WTC11 (cell line): Measurements from ENCODE around the gene CSNK1G3. TPM values are rescaled to one million over a fixed set of nuclear protein-coding genes. Genes with fewer than 3 reads are reported as not detected.

Experiments
- ATAC-seq: fragments of 200-7000 bp; cut with Tn5 transposase; 2 replicates; pipeline ENCODE4 v1.10.0; 2021; ENCODE audit warnings: mild to moderate bottlenecking, moderate library complexity
- CTCF ChIA-PET: fragments of 300-600 bp; sonication (Branson Sonifier 250); formaldehyde crosslinking; loops from one replicate; lab custom pipeline; 2021; ENCODE audit warnings: antibody characterized with exemption; lab: Charles Lee
- POLR2A ChIA-PET: fragments of 350-600 bp; sonication (Branson Sonifier 250); formaldehyde crosslinking; loops from one replicate; lab custom pipeline; 2021; ENCODE audit warnings: antibody characterized with exemption; lab: Charles Lee
- DNase-seq: peaks from one replicate; pipeline ENCODE4 v3.0.0; 2021; ENCODE audit warnings: low spot score
- H3K27ac Mint-ChIP-seq: 2 replicates; pipeline ENCODE4 v1.8.0; 2021; ENCODE audit warnings: mixed read lengths
- H3K27me3 Mint-ChIP-seq: 2 replicates; pipeline ENCODE4 v1.8.0; 2021; ENCODE audit warnings: low read depth, mild to moderate bottlenecking, moderate library complexity, mixed read lengths
- H3K36me3 Mint-ChIP-seq: 2 replicates; pipeline ENCODE4 v1.8.0; 2021; ENCODE audit warnings: mixed read lengths
- H3K4me1 Mint-ChIP-seq: 2 replicates; pipeline ENCODE4 v1.8.0; 2022; ENCODE audit warnings: mixed read lengths
- H3K4me3 Mint-ChIP-seq: 2 replicates; pipeline ENCODE4 v1.8.0; 2021; ENCODE audit warnings: mild to moderate bottlenecking, moderate library complexity, mixed read lengths
- H3K9me3 Mint-ChIP-seq: 2 replicates; pipeline ENCODE4 v1.8.0; 2021; ENCODE audit warnings: mixed read lengths
- AR ChIP-seq: fragments of 250-450 bp; sonication (Bioruptor Pico); IDR thresholded peaks from 2 replicates; pipeline ENCODE4 v1.9.0; 2021; ENCODE audit warnings: mild to moderate bottlenecking
- ATF1 ChIP-seq: sonication (generic); formaldehyde crosslinking; IDR thresholded peaks from 2 replicates; pipeline ENCODE4 v1.8.1; 2023; ENCODE audit warnings: mild to moderate bottlenecking, moderate library complexity, missing genetic modification reagents
- ATF3 ChIP-seq: sonication (generic); formaldehyde crosslinking; conservative IDR thresholded peaks from 2 replicates; pipeline ENCODE4 v1.8.1; 2022; ENCODE audit warnings: mild to moderate bottlenecking, missing genetic modification reagents
- CREB1 ChIP-seq: sonication (generic); formaldehyde crosslinking; IDR thresholded peaks from 2 replicates; pipeline ENCODE4 v1.8.0; 2023; ENCODE audit warnings: mild to moderate bottlenecking, missing genetic modification reagents
- CREM ChIP-seq: sonication (generic); formaldehyde crosslinking; IDR thresholded peaks from 2 replicates; pipeline ENCODE4 v1.8.1; 2022; ENCODE audit warnings: mild to moderate bottlenecking, missing genetic modification reagents, moderate library complexity
- E2F5 ChIP-seq: sonication (generic); formaldehyde crosslinking; IDR thresholded peaks from 2 replicates; pipeline ENCODE4 v1.8.1; 2022; ENCODE audit warnings: mild to moderate bottlenecking, moderate library complexity, missing genetic modification reagents
- ELF4 ChIP-seq: sonication (generic); formaldehyde crosslinking; IDR thresholded peaks from 2 replicates; pipeline ENCODE4 v1.8.1; 2022; ENCODE audit warnings: low read depth, mild to moderate bottlenecking, moderate library complexity, missing genetic modification reagents
- ESRRA ChIP-seq: sonication (generic); formaldehyde crosslinking; IDR thresholded peaks from 2 replicates; pipeline ENCODE4 v1.8.1; 2022; ENCODE audit warnings: mild to moderate bottlenecking, missing genetic modification reagents, borderline replicate concordance
- FOXJ3 ChIP-seq: sonication (generic); formaldehyde crosslinking; IDR thresholded peaks from 2 replicates; pipeline ENCODE4 v1.9.0; 2021; ENCODE audit warnings: missing genetic modification reagents, mild to moderate bottlenecking, borderline replicate concordance
- FOXP1 ChIP-seq: sonication (generic); formaldehyde crosslinking; IDR thresholded peaks from 2 replicates; pipeline ENCODE4 v1.8.0; 2022; ENCODE audit warnings: missing genetic modification reagents, mild to moderate bottlenecking, moderate library complexity, borderline replicate concordance
- FOXP4 ChIP-seq: sonication (generic); formaldehyde crosslinking; IDR thresholded peaks from 2 replicates; pipeline ENCODE4 v1.8.0; 2022; ENCODE audit warnings: mild to moderate bottlenecking, missing genetic modification reagents
- GRHL2 ChIP-seq: fragments of 250-450 bp; sonication (Bioruptor Pico); IDR thresholded peaks from 2 replicates; pipeline ENCODE4 v1.8.0; 2022; ENCODE audit warnings: mild to moderate bottlenecking, moderate library complexity; ENCODE audit not compliant: insufficient replicate concordance, severe bottlenecking
- JAZF1 ChIP-seq: fragments of 250-450 bp; sonication (Bioruptor Pico); IDR thresholded peaks from 2 replicates; pipeline ENCODE4 v1.9.0; 2021; ENCODE audit warnings: moderate library complexity, mild to moderate bottlenecking, inconsistent platforms
- MLX ChIP-seq: sonication (generic); formaldehyde crosslinking; IDR thresholded peaks from 2 replicates; pipeline ENCODE4 v1.8.1; 2023; ENCODE audit warnings: mild to moderate bottlenecking, missing genetic modification reagents, moderate library complexity
- NFATC4 ChIP-seq: fragments of 250-450 bp; sonication (Bioruptor Pico); IDR thresholded peaks from 2 replicates; pipeline ENCODE4 v1.9.0; 2021; ENCODE audit warnings: mild to moderate bottlenecking
- NR1H2 ChIP-seq: sonication (generic); formaldehyde crosslinking; IDR thresholded peaks from 2 replicates; pipeline ENCODE4 v1.9.0; 2021; ENCODE audit warnings: mild to moderate bottlenecking, moderate library complexity, missing genetic modification reagents
- NR2C2 ChIP-seq: sonication (generic); formaldehyde crosslinking; IDR thresholded peaks from 2 replicates; pipeline ENCODE4 v1.8.0; 2022; ENCODE audit warnings: mild to moderate bottlenecking, missing genetic modification reagents
- OVOL2 ChIP-seq: fragments of 250-450 bp; sonication (Bioruptor Pico); IDR thresholded peaks from 2 replicates; pipeline ENCODE4 v1.9.0; 2021; ENCODE audit warnings: mild to moderate bottlenecking, borderline replicate concordance
- SMAD3 ChIP-seq: sonication (generic); formaldehyde crosslinking; IDR thresholded peaks from 2 replicates; pipeline ENCODE4 v1.8.0; 2022; ENCODE audit warnings: missing genetic modification reagents, mild to moderate bottlenecking, borderline replicate concordance
- TP53 ChIP-seq: sonication (generic); formaldehyde crosslinking; IDR thresholded peaks from 2 replicates; pipeline ENCODE4 v1.8.1; 2023; ENCODE audit warnings: mild to moderate bottlenecking, missing genetic modification reagents
- USF2 ChIP-seq: sonication (generic); formaldehyde crosslinking; IDR thresholded peaks from 2 replicates; pipeline ENCODE4 v1.8.1; 2023; ENCODE audit warnings: mild to moderate bottlenecking, missing genetic modification reagents, moderate library complexity
- ZMAT4 ChIP-seq: fragments of 250-450 bp; sonication (Bioruptor Pico); IDR thresholded peaks from 2 replicates; pipeline ENCODE4 v1.9.0; 2021; ENCODE audit warnings: mild to moderate bottlenecking
- ZNF121 ChIP-seq: sonication (generic); formaldehyde crosslinking; IDR thresholded peaks from 2 replicates; pipeline ENCODE4 v1.8.0; 2023; ENCODE audit warnings: missing genetic modification reagents
- ZNF423 ChIP-seq: fragments of 250-450 bp; sonication (Bioruptor Pico); IDR thresholded peaks from 2 replicates; pipeline ENCODE4 v2.1.2; 2022; ENCODE audit warnings: mild to moderate bottlenecking, moderate library complexity
- ZNF425 ChIP-seq: fragments of 250-450 bp; sonication (Bioruptor Pico); conservative IDR thresholded peaks from 2 replicates; pipeline ENCODE4 v1.9.0; 2021; ENCODE audit warnings: mild to moderate bottlenecking
- ZNF512 ChIP-seq: sonication (generic); formaldehyde crosslinking; IDR thresholded peaks from 2 replicates; pipeline ENCODE4 v1.8.1; 2022; ENCODE audit warnings: missing genetic modification reagents, borderline replicate concordance
- total RNA-seq: library from RNA; stranded (reverse); gene quantifications from 3 replicates; pipeline ENCODE4 v1.2.3, GENCODE V29; 2021

The CSNK1G3 gene
- total RNA-seq, 1 experiment from 2014 or later: 51.2 TPM

GRCh38 chr5:123500471-123500870 lies 11.5 kb upstream of the CSNK1G3 start:
- H3K27me3 Mint-ChIP-seq: no peaks in the 10 kb centered on the region
- H3K36me3 Mint-ChIP-seq: no peaks in the 10 kb centered on the region
- no peaks in the 10 kb centered on the region for H3K9me3 Mint-ChIP-seq
- no peak overlapping the region for H3K4me3 Mint-ChIP-seq
- no peak overlapping the region for H3K27ac Mint-ChIP-seq
- DNase-seq: no peak
- H3K4me1 Mint-ChIP-seq: peaks cover 12% of the 10 kb centered on the region
- ChIA-PET CTCF (no interaction called here), POLR2A (interaction anchor here (1.4 kb wide), 1 partner anchor 11 kb away, joined by 3 read pairs; the partner anchor contains the start of gene CSNK1G3)
- no peak for TF ChIP-seq ZNF121 (CRISPR knock-in tag)
- no peak for TF ChIP-seq ZMAT4 (CRISPR knock-in tag)
- TF ChIP-seq ATF1 (CRISPR knock-in tag): no peak
- TF ChIP-seq CREM (CRISPR knock-in tag): no peak
- no peak for TF ChIP-seq FOXP1 (CRISPR knock-in tag)
- no peak for TF ChIP-seq FOXP4 (CRISPR knock-in tag)
- no peak for TF ChIP-seq NR1H2 (CRISPR knock-in tag)
- TF ChIP-seq FOXJ3 (CRISPR knock-in tag): no peak
- TF ChIP-seq TP53 (CRISPR knock-in tag): no peak
- TF ChIP-seq NFATC4 (CRISPR knock-in tag): no peak
- no peak for TF ChIP-seq ESRRA (CRISPR knock-in tag)
- no peak for TF ChIP-seq E2F5
- no peak for TF ChIP-seq OVOL2 (CRISPR knock-in tag)
- TF ChIP-seq AR (CRISPR knock-in tag): no peak
- no peak for TF ChIP-seq USF2 (CRISPR knock-in tag)
- TF ChIP-seq NR2C2: no peak
- no peak for TF ChIP-seq ATF3
- no peak for TF ChIP-seq GRHL2 (CRISPR knock-in tag)
- no peak for TF ChIP-seq JAZF1 (CRISPR knock-in tag)
- TF ChIP-seq ELF4 (CRISPR knock-in tag): no peak
- no peak for ATAC-seq

- POLR2A ChIA-PET: no interaction called here
- no peak overlapping the region for H3K4me3 Mint-ChIP-seq
- no peak for ATAC-seq
- no peak for TF ChIP-seq ZNF512 (CRISPR knock-in tag)
- TF ChIP-seq CREB1 (CRISPR knock-in tag): no peak
- no peak for TF ChIP-seq ZNF423
- TF ChIP-seq ZNF425 (CRISPR knock-in tag): no peak
- no peak for TF ChIP-seq SMAD3 (CRISPR knock-in tag)
- TF ChIP-seq MLX (CRISPR knock-in tag): no peak
These were observed 9.9 kb upstream of the CSNK1G3 start for GRCh38 chr5:123502120-123502519.

More at GRCh38 chr5:123502120-123502519, 9.9 kb upstream of the CSNK1G3 start:
- no peaks in the 10 kb centered on the region for H3K9me3 Mint-ChIP-seq
- no peaks in the 10 kb centered on the region for H3K36me3 Mint-ChIP-seq
- H3K27ac Mint-ChIP-seq: no peak overlapping the region
- CTCF ChIA-PET: no interaction called here
- no peak for DNase-seq
- peaks cover 12% of the 10 kb centered on the region for H3K4me1 Mint-ChIP-seq
- no peaks in the 10 kb centered on the region for H3K27me3 Mint-ChIP-seq
